ENCODE measurements around the gene TXNDC16. TPM values are rescaled to one million over a fixed set of nuclear protein-coding genes. Genes with fewer than 3 reads are reported as not detected.

Gene TXNDC16
- total and polyA plus RNA-seq, 2 donors (not counting 3 experiments of a cell fraction or from before 2014, with no cell fraction given): 2.3 to 4.5 TPM

GRCh38 chr14:52417139-52417538, 135.2 kb downstream of the TXNDC16 start:
- H3K4me1 ChIP-seq (ENCODE audit: control insufficient read depth, extremely low read depth, insufficient read depth, low read length): no peaks in the 10 kb centered on the region
- H4K20me1 ChIP-seq (replicated peaks; ENCODE audit: control insufficient read depth, extremely low read depth, insufficient read depth, low read length): no peaks in the 10 kb centered on the region
- H2AFZ ChIP-seq (ENCODE audit: low read depth, low read length): no peak overlapping the region
- intact Hi-C loops (cut with micrococcal nuclease): no loop called here
- H3K9me3 ChIP-seq (replicated peaks; ENCODE audit: control insufficient read depth, insufficient read depth, low read length): no peaks in the 10 kb centered on the region
- DNase-seq (ENCODE audit: low read depth, low spot score) (no peak), FAIRE-seq (no peak)
- POLR2A ChIA-PET: no interaction called here
- H3K79me2 ChIP-seq (ENCODE audit: control insufficient read depth, insufficient read depth, low read length): no peaks in the 10 kb centered on the region
- no peak overlapping the region for H3K27ac ChIP-seq (ENCODE audit: insufficient read depth, low read depth, low read length)
- H3K9me1 ChIP-seq (replicated peaks; ENCODE audit: control insufficient read depth, extremely low read depth, insufficient read depth, low read length): no peaks in the 10 kb centered on the region
- no peak overlapping the region for H3K4me2 ChIP-seq (ENCODE audit: insufficient read depth, low read length)
- dilution Hi-C loops (cut with MboI; ENCODE audit: extremely low pct_ligation_motif_present, low sequenced_read_pairs): no loop called here
- no peak overlapping the region for H3K9ac ChIP-seq (replicated peaks; ENCODE audit: extremely low read depth, insufficient read depth, low read length)
- peaks cover 0 to 2% of the 10 kb centered on the region in 2 experiments for H3K27me3 ChIP-seq (ENCODE audit: control insufficient read depth in 2 of 2, insufficient read depth in 2 of 2, low read length in 2 of 2)
- H3K4me3 ChIP-seq (replicated peaks in 1 of 3; ENCODE audit: insufficient read depth in 1 of 3, low read depth in 1 of 3, low read length in 3 of 3): no peak overlapping the region
- CTCF ChIA-PET: no interaction called here
- TF ChIP-seq EZH2 (IDR thresholded peaks at IDR 0.05; ENCODE audit: borderline replicate concordance, low read depth, low read length, severe bottlenecking) (no peak), POLR2A (IDR thresholded peaks at IDR 0.05; ENCODE audit: low read depth, low read length) (no peak), JUN (IDR thresholded peaks at IDR 0.05; ENCODE audit: borderline replicate concordance, insufficient read depth, insufficient read length, low read depth) (no peak), GATA2 (IDR thresholded peaks at IDR 0.05; ENCODE audit: insufficient read depth, insufficient read length, low read depth, low read length) (no peak), MYC (IDR thresholded peaks at IDR 0.05; ENCODE audit: low read depth, low read length) (no peak), POLR2AphosphoS5 (IDR thresholded peaks at IDR 0.05; ENCODE audit: insufficient read depth, low read depth, low read length) (no peak), FOS (IDR thresholded peaks at IDR 0.05; ENCODE audit: borderline replicate concordance, insufficient read depth, low read length) (no peak)
- TF ChIP-seq, protein P1, sequence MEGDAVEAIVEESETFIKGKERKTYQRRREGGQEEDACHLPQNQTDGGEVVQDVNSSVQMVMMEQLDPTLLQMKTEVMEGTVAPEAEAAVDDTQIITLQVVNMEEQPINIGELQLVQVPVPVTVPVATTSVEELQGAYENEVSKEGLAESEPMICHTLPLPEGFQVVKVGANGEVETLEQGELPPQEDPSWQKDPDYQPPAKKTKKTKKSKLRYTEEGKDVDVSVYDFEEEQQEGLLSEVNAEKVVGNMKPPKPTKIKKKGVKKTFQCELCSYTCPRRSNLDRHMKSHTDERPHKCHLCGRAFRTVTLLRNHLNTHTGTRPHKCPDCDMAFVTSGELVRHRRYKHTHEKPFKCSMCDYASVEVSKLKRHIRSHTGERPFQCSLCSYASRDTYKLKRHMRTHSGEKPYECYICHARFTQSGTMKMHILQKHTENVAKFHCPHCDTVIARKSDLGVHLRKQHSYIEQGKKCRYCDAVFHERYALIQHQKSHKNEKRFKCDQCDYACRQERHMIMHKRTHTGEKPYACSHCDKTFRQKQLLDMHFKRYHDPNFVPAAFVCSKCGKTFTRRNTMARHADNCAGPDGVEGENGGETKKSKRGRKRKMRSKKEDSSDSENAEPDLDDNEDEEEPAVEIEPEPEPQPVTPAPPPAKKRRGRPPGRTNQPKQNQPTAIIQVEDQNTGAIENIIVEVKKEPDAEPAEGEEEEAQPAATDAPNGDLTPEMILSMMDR (IDR thresholded peaks at IDR 0.05; ENCODE audit: extremely low read depth in 1 of 2, insufficient read depth in 1 of 2, low read depth in 1 of 2, low read length in 2 of 2): no peak
- TF ChIP-seq, protein P2, sequence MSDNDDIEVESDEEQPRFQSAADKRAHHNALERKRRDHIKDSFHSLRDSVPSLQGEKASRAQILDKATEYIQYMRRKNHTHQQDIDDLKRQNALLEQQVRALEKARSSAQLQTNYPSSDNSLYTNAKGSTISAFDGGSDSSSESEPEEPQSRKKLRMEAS (IDR thresholded peaks at IDR 0.05; ENCODE audit: insufficient read depth, insufficient read length): no peak
- BruUV-seq (replicated peaks): no TSS peak
- no peaks in the 10 kb centered on the region for H3K36me3 ChIP-seq (ENCODE audit: control insufficient read depth in 2 of 2, extremely low read depth in 1 of 2, insufficient read depth in 2 of 2, low read length in 2 of 2)
